Urothelium cell line (cell line): Measurements from ENCODE around the gene CGB8.
A peak's percentile ranks its signal among the peaks of the same experiment; 100 is the strongest.
"Not testable (repeated sequence)": the region's sequence is repeated elsewhere in the genome, so short reads cannot be mapped to it uniquely, and the experiment has no call there.

Experiments
- DNase-seq: peaks from one replicate; pipeline ENCODE4 v3.0.0; 2011; ENCODE audit warnings: low spot score, mixed read lengths
- FAIRE-seq: peaks from 2 replicates; lab custom pipeline; 2011; peaks lifted over from hg19 to GRCh38; lab: Jason Lieb, UNC

Gene CGB8

DNA sequence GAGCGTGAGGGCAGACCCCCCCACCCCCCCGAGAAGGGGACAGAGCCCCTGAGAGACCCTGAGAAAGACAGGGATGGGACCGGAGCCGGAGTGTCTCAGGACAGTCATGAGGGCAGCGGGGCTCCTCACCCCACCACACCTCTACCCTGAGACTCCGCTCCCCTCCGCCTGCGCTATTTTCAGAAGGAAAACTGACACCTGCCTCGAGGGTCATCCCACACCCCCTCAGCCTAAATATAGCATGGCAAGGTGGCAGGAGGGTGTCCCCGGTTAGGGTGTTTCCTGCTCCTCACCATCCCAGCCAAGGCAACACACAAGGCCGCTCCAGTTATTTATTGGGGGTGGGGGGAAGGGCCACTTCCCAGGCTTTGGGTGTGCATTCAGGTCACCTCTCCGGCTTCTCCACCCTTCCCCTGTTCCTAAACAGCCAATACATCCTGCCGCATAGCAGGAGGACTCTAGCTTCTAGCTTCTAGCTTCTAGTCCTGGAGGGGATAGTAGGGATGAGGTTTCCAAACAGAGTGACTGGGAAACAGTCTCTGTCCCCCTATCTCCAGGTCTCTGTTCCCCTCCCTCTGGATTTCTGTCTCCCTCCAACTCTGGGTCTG is 17.1 kb upstream of the CGB8 start:
- DNase-seq = no peak
- no peak for FAIRE-seq

GRCh38 chr19:49064768-49065611 is 16.1 kb upstream of the CGB8 start, which contains the start of gene NTF4:
Gene NTF4, minus strand, starts transcription at chr19:49064818. Its CDS starts 2,821 bp downstream, at chr19:49061997.
- DNase-seq (peak; percentile 83), FAIRE-seq (peak; percentile 59)

DNA sequence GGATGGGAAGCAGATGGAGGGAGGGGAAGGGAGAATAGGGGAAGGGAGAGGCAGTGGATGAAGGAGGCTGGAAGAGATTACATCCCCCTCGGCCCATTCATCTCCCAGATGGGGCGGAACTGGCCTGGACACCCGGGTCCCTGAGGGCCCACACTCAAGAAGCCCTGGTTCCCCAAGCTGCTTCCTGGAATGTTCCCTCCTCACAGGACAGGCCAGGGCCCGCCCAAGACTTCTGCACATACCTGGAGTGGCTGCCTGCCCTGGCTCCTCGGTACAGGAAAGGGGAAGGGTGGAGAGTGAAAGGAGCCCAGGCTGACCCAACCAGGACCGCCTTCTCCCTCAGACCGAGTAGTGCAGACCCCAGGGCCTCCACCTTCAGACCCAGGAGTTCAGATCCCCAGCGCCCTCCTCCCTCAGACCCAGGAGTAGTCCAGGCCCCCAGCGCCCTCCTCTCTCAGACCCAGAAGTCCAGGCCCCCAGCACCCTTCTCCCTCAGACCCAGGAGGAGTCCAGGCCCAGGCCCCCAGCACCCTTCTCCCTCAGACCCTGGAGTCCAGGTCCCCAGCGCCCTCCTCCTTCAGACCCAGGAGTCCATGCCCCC is 15.2 kb upstream of the CGB8 start:
- no peak for DNase-seq
- no peak for FAIRE-seq

- DNase-seq (no peak), FAIRE-seq (no peak)
Observed at GRCh38 chr19:49061445-49061844, 12.5 kb upstream of the CGB8 start.

DNA sequence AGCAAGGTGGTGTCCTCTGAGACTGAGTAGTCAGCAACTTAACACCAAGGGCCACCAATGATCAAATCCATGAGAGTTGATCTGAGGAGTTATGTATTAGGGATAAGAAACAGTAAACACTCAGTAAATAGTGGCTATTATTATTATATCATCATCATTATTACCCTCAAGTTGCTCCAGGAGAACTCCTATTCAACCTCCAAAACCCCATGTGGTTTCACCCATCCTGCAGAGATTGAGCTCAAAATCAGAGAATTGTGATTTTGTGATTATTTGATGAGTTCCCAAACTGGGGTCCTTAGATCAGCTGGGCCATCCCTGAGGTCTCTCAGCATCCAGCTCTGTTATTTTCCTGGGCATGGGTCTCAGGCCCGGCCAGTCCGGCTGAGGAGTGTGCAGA is 12.1 kb upstream of the CGB8 start:
- no peak for FAIRE-seq
- no peak for DNase-seq

DNA sequence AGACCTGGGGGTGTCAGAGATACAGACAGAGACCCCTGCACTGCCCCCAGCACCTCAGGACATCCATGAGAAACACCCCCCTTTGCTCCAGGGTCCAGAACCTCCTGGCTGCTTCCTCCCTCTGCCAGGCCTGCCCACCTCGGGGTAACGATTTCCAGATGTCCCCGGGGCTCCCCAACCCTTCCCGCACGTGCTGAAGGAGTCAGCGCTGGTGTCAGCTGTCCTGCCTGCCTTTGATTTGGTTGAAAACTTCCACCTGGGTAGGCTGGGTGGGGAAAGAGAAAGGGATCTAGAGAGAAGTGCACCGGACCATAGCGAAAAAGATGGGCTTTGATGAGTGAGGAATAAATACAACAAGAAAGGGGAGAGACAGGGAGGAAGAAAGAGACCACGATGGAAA is 10.1 kb upstream of the CGB8 start:
- FAIRE-seq (no peak), DNase-seq (no peak)

DNA sequence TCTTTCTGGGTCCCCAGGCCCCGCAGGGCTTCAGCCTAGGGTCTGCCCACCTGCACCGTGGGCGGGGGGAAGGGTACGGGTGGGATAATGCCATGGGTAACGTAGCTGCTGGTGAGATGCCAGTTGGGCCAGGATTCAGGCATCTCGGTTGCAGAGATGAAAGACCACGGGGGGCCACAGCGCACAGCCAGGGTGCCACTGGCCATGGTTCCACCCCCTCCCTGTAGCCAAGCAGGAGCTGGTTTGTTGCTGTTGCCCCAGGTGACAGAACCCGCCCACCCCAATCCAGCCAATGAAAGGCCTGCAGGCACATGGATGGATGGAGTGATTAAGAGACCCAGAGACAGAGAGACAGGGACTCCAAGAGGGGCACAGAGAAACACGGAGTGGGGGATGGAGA is 9.7 kb upstream of the CGB8 start:
- FAIRE-seq = no peak
- no peak for DNase-seq

DNA sequence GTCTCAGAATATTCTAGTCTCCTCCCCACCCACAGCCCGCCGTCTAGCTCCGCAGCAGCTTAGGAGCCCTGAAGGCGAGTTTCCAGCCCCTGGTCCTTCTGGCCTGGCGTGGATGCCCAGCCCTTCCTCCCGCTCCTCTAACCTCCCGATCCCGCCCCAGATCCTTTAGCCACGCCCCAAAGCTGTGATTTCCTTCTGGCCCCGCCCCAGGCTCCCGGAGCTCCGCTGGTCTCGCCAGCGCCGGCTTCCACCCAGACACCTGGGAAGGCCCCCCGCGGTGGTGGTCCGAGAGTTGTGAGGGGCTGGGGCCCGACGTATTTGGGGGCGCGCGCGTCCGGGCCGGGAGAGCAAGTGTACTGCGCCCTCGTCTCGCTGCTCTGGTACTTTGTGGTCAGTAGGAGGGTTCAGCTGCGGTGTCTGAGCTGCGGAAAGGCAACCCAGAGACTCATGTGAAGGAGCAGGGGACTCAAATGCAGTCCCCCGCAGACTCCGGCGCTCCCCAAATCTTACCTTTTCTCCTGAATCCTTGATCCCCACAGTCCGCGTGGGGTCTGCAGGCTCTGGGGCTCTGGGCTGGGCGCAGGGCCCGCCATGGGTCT is 8.8 kb upstream of the CGB8 start, which contains the start of gene CGB7:
Gene CGB7 (minus strand): TSS at position 114 of the 599 bp plus-strand sequence. CDS start 2,374 bp downstream, outside the sequence.
- peak; percentile 87 for DNase-seq

DNA sequence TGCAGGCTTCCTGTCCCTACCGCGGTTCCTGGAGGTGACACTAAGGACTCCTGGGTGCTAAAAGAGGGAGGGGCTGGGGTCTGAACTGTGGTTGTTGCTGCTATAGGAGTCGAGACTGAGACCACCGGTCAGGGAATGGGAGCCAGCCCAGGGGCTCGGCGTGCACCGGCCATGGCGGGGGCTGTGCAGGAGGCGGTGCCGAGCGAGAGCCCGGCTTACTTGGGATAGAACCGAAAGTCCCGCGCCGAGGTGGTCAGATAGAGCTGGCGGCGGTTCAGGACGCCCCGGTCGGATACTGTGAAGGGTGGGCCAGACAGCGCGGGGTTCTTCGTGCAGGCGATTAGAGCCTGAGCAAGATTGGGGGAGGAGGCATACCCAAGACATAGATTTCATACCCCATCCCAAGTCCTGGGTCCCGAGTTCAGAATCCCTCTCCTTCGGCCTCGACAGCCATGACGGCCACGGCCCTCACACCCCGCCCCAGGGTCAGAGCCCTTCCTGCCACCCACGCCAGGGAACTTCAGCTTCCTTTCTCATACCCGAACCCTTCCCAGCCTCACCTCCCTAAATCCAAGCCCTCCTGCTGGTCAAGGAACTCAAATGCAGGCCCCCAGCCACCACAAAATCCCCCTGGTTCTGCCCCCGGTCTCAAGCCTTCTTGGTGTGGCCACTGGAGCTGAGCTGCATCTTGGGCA is 8.1 kb upstream of the CGB8 start:
- FAIRE-seq, DNase-seq: not testable (repeated sequence)

More for the DNA sequence above, 8.8 kb upstream of the CGB8 start, which contains the start of gene CGB7:
- FAIRE-seq = no peak

DNA sequence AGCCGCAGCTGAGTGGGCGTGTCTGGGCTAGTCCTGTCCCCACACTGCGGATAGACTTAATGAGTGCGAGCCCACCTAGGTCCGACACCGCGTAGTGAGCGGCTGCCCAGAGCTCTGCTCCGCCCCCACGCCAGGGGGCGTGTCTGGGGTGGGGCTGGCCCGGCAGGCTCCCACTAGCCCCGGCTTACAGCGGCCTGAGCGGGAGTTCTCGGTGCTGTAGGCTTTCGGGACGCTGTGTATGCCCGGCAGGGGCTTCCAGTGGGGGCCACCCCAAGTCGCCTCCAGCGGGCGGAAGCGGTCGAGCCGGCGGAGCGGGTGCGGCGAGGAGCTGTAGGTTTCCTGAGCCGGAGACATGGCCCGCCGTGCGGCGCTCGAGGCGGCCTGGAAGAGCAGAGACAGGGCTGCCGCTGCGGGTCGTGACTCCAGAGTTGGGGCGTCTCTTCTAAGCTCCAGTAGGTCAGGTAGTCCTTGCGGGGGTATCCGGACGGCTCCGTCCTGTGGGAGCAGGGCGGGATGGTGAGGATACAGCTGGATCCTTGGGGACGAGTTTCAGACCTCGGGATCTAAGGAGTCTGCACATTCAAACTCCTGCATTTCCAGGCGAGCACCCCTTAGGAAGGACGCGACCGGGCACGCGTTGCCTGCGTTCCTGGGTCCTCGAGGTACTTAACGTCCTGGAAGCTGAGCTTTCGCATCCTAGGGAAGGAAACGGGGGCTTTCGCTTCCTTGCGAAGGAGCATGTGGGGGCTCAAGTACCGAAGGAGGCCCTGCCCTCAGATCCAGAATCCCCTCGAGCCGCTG is 7.4 kb upstream of the CGB8 start:
- FAIRE-seq (peak; percentile 61), DNase-seq (peak; percentile 85)

DNA sequence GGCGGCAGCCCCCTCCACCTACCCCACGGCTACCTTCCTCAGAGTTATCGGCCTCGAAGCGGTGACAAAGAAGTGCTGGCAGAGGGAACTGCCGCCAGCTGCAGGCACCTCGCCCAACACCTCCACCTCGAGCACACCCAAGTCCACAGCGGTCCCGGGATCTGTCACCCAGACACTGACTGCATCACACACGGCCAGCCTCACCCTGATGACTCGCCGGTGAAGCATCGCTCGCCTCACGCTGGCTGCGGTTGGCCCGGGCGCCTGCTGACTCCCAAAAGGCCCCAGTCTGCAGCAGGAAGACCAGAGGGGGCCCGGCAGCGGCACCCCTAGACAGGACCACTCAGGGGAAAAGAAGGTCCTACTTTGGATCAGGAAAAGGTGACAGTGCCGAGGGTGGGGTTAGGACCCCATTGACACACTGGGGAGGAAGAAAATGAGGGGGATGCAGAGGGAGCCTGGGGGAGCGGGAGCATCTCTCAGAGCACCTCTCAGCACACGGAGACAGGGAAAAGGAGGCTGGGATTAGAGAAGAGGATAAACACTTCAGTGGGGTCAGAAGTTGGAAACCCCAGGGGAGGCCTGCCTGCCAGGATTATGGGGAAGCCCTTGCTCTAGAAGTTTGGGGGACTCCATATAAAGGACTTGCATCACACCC is 1.6 kb upstream of the CGB8 start:
- DNase-seq = peak; percentile 68
- FAIRE-seq = not testable (repeated sequence)

- DNase-seq, FAIRE-seq: not testable (repeated sequence)
Observed at GRCh38 chr19:49049834-49050233, 923 bp upstream of the CGB8 start.

DNA sequence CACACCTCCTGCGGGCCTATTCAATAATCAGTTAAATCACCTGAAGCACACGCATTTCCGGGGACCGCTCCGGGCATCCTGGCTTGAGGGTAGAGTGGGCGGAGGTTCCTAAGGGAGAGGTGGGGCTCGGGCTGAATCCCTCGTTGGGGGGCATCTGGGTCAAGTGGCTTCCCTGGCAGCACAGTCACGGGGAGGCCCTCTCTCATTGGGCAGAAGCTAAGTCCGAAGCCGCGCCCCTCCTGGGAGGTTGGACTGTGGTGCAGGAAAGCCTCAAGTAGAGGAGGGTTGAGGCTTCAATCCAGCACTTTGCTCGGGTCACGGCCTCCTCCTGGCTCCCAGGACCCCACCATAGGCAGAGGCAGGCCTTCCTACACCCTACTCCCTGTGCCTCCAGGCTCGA is 5.4 kb downstream of the CGB8 start, which contains the start of gene CGB5:
Gene CGB5 (plus strand): TSS at position 301 of the 400 bp plus-strand sequence. CDS start 362 bp downstream, outside the sequence.
- not testable (repeated sequence) for FAIRE-seq, DNase-seq

DNA sequence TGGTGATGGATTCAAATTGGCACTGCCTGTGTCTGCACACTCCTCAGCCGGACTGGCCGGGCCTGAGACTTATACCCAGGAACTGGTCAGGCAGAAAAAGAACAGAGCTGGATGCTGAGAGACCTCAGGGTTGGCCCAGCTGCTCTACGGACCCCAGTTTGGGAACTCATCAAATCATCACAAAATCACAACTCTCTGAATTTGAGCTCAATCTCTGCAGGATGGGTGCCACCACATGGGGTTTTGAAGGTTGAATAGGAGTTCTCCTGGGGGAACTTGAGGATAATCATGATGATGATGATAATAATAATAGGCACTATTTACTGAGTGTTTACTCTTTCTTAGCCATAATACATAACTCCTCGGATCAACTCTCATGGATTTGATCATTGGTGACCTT is 6.2 kb downstream of the CGB8 start:
- not testable (repeated sequence) for FAIRE-seq, DNase-seq

GRCh38 chr19:49042177-49042576 is 6.7 kb downstream of the CGB8 start:
- peak; percentile 66 for FAIRE-seq
- peak; percentile 63 for DNase-seq

GRCh38 chr19:49039736-49040135 is 9.2 kb downstream of the CGB8 start:
- FAIRE-seq, DNase-seq: not testable (repeated sequence)

DNA sequence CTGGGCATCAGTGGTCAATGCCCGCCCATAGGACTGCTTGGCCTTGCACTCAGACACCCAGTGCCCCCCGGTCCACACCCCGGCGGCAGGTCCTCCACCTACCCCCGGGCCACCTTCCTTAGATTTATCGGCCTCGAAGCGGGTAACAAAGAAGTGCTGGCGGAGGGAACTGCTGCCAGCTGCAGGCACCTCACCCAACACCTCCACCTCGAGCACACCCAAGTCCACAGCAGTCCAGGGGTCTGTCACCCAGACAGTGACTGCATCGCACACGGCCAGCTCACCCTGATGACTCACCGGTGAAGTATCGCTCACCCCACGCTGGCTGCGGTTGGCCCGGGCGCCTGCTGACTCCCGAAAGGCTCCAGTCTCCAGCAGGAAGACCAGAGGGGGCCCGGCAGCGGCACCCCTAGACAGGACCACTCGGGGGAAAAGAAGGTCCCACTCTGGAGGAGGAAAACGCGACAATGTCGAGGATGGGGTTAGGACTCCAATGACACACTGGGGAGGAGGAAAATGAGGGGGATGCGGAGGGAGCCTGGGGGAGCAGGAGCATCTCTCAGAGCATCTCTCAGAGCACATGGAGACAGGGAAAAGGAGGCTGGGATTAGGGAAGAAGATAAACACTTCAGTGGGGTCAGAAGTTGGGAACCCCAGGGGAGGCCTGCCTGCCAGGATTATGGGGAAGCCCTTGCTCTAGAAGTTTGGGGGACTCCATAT is 10.2 kb downstream of the CGB8 start:
- DNase-seq (peak; percentile 72), FAIRE-seq (peak; percentile 53)

GRCh38 chr19:49038111-49038510 is 10.8 kb downstream of the CGB8 start:
- not testable (repeated sequence) for DNase-seq, FAIRE-seq
